Mesothelial cell of epicardium (in vitro differentiated cells): Measurements from ENCODE around the gene SYNGR2. TPM values are rescaled to one million over a fixed set of nuclear protein-coding genes. Genes with fewer than 3 reads are reported as not detected.

Experiments used
- DNase-seq, 2 experiments: peaks; one replicate each; pipeline ENCODE4 v3.0.0; 2021; ENCODE audit warnings: low spot score in 2 of 2; ENCODE audit not compliant: unreplicated experiment in 2 of 2
- H3K27ac Mint-ChIP-seq: 2 replicates; pipeline ENCODE4 v1.8.0; 2021; ENCODE audit warnings: mixed read lengths
- H3K27me3 Mint-ChIP-seq: 2 replicates; pipeline ENCODE4 v1.8.0; 2021; ENCODE audit warnings: low read depth, mixed read lengths
- H3K36me3 Mint-ChIP-seq: 2 replicates; pipeline ENCODE4 v1.8.0; 2021; ENCODE audit warnings: mixed read lengths
- H3K4me1 Mint-ChIP-seq: 2 replicates; pipeline ENCODE4 v1.8.0; 2021; ENCODE audit warnings: mixed read lengths
- H3K4me3 Mint-ChIP-seq: 2 replicates; pipeline ENCODE4 v1.8.0; 2021; ENCODE audit warnings: mild to moderate bottlenecking, moderate library complexity, mixed read lengths
- H3K9me3 Mint-ChIP-seq: 2 replicates; pipeline ENCODE4 v1.8.0; 2021; ENCODE audit warnings: mixed read lengths
- CTCF ChIP-seq: fragments of 200-600 bp; sonication (generic); IDR thresholded peaks from one replicate; pipeline ENCODE4 v1.5.0; 2021; ENCODE audit warnings: antibody characterized with exemption; ENCODE audit not compliant: unreplicated experiment
- total RNA-seq: library from RNA; stranded (reverse); gene quantifications from 3 replicates; pipeline ENCODE4 v1.2.1, GENCODE V29; 2021

Gene SYNGR2, protein sequence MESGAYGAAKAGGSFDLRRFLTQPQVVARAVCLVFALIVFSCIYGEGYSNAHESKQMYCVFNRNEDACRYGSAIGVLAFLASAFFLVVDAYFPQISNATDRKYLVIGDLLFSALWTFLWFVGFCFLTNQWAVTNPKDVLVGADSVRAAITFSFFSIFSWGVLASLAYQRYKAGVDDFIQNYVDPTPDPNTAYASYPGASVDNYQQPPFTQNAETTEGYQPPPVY
- total RNA-seq: 47.7 to 52.7 TPM (median 52.0 TPM) in 3 replicates

- Mint-ChIP-seq H3K27me3 (no peaks in the 10 kb centered on the region), H3K4me1 (peaks cover 14% of the 10 kb centered on the region), H3K9me3 (no peaks in the 10 kb centered on the region), H3K27ac (no peak within 1 kb of the TSS), H3K36me3 (peaks cover 1% of the 10 kb centered on the region), H3K4me3 (peak within 1 kb of the TSS; percentile 70)
- no peak for TF ChIP-seq CTCF
- peak; percentile 64 to 79 for DNase-seq
These were observed at the start of gene SYNGR2 for GRCh38 chr17:78168242-78168902. Gene SYNGR2 (plus strand): TSS chr17:78168581. CDS start chr17:78168617, 36 bp downstream.

DNA sequence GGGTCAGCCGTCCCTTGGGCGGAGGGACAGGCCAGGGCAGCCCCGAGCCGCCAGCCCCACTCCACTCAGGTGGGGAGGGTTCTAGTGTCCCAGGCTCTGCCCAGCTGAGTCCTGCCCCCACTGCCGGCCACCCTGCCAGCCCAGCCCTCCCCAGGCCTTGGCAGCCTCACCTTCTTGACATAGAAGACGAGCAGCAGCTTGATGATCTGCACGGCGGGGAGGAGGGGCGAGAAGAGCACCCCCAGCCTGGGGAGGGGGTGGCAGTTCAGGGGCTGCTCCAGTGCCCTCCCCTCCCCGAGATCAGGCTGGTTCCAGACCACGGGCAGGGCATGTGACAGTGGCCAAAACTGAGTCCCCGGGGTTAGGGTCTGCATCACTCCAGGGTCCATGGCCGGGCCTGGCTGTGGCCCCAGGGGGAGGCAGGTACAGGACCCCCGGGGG, 49.6 kb upstream of the SYNGR2 start:
- Mint-ChIP-seq H3K27me3 (no peaks in the 10 kb centered on the region), H3K4me1 (no peaks in the 10 kb centered on the region), H3K27ac (no peak overlapping the region), H3K4me3 (no peak overlapping the region), H3K9me3 (no peaks in the 10 kb centered on the region), H3K36me3 (peaks cover 5% of the 10 kb centered on the region)
- no peak for DNase-seq
- TF ChIP-seq CTCF: no peak

DNA sequence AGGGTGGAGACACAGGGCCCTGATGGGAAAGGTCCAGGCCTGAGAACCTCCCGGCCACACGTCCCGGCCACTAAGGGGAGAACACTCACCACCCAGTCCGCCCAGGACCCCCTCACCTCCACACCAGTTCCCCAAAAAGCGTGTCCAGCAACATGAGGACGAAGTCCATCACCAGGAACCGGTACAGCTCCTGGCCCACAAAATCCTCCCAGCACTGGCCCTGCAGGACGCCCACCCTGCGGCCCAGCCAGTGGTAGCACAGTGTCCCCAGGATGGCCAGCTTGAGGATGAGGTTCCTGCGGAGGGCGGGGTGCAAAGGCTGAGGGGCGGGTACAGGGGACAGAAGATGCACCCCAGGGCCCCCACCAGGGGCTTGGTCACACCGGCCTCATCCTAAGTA, 47.8 kb upstream of the SYNGR2 start:
- Mint-ChIP-seq H3K36me3 (peaks cover 5% of the 10 kb centered on the region), H3K4me1 (no peaks in the 10 kb centered on the region), H3K27me3 (no peaks in the 10 kb centered on the region), H3K4me3 (no peak overlapping the region), H3K9me3 (no peaks in the 10 kb centered on the region), H3K27ac (no peak overlapping the region)
- DNase-seq: no peak
- TF ChIP-seq CTCF: no peak

- H3K9me3 Mint-ChIP-seq: no peaks in the 10 kb centered on the region
- DNase-seq: no peak
- no peak overlapping the region for H3K27ac Mint-ChIP-seq
- H3K4me3 Mint-ChIP-seq: no peak overlapping the region
- peaks cover 2% of the 10 kb centered on the region for H3K4me1 Mint-ChIP-seq
- TF ChIP-seq CTCF: no peak
- no peaks in the 10 kb centered on the region for H3K27me3 Mint-ChIP-seq
- H3K36me3 Mint-ChIP-seq: peaks cover 5% of the 10 kb centered on the region
These were observed 47.2 kb upstream of the SYNGR2 start for GRCh38 chr17:78120971-78121800.

- DNase-seq: no peak
- H3K4me1 Mint-ChIP-seq: peaks cover 5% of the 10 kb centered on the region
- no peaks in the 10 kb centered on the region for H3K27me3 Mint-ChIP-seq
- no peak overlapping the region for H3K27ac Mint-ChIP-seq
- no peak overlapping the region for H3K4me3 Mint-ChIP-seq
- peaks cover 5% of the 10 kb centered on the region for H3K36me3 Mint-ChIP-seq
- H3K9me3 Mint-ChIP-seq: no peaks in the 10 kb centered on the region
- TF ChIP-seq CTCF: no peak
These were observed 46.6 kb upstream of the SYNGR2 start for GRCh38 chr17:78121801-78122215.
